ENCODE measurements around the gene GJA5.

Gene GJA5

DNA sequence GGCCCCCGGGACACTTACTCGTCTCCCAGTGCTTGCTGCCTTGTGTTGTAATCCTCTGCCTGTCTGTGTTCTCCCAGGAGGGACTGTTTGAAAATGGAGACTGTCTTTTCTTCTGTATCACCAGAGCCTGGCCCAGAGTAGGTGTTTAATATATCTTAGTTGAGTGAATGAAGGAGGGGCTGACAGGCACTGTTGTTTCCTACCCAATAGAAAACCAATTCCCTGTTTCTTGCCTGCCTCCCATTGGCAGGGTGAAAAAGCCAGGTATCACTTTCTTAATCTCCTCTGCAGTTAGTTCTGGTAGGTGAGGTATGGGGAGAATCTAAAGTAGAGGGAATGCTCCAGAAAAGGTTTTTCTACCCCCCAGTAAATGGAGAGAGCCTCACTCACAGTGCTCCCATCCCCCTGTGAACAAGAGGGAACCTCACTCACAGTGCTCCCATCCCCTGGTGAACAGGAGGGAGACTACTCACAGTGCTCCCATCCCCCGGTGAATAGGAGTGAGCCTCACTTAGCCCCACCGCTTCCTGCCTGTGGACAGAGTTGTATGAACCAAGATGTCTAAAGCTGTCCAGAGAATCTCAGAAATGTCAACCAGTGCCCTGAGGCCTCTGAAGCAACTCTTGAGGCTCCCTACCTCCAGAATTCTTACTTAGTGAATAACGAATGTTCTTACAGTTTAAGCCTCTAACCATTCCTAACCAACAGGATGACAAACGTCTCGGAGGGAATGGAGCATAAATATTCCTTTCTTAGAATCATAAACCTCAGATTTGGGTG is at the start of gene GJA5:
GJA5 (minus strand) TSS at position 122 of the 780 bp plus-strand sequence. CDS start 1,364 bp downstream, outside the sequence.
- no peak for DNase-seq (ENCODE audit: low read depth, low spot score)

GRCh38 chr1:147809236-147809635 is 48.8 kb upstream of the GJA5 start:
- no peak for DNase-seq (ENCODE audit: low read depth, low spot score)

GRCh38 chr1:147808025-147808424 is 47.6 kb upstream of the GJA5 start:
- no peak for DNase-seq (ENCODE audit: low read depth, low spot score)

DNA sequence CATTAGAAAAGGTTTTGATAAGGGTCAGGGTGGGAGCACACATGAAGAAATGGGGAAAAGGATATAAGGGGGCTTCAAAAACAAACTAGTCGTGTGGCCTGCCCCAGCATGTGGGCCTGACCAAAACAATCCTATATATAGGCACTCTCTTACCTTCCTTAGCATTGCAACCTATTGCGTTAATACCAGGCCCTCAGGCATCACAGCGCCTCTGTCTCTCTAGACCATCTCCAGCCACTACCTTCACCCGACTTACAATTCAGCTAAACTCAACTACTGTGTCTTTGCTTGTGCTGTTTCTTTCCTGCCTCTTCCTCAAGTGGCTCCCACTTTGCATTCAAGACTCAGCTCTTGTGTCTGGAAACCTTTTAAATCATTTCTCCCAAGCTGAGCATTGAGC is 47.0 kb upstream of the GJA5 start:
- no peak for DNase-seq (ENCODE audit: low read depth, low spot score)

- DNase-seq (ENCODE audit: low read depth, low spot score) = no peak
Observed at GRCh38 chr1:147804942-147805723, 44.7 kb upstream of the GJA5 start.

- DNase-seq (ENCODE audit: low read depth, low spot score) = no peak
Observed at GRCh38 chr1:147800804-147801203, 40.4 kb upstream of the GJA5 start.

DNA sequence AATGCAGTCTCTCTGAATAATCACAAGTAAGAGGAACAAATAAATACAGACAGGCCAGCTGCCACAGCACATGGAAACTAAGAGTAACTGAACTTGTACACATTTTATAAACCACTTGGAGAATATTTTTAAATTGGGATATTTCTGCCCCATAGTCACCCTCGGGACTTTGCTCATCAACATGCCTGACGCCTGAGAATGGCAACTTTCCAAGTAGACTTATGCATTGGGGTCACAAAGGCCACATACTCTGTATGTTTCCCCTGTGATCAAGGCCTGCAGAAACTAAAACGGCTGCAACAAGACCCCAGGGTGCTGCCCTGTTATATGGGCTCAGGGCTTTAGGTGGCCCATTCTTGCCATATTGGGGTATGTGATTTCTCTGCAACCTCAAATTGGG is 38.3 kb upstream of the GJA5 start:
- no peak for DNase-seq (ENCODE audit: low read depth, low spot score)

GRCh38 chr1:147794570-147794969 is 34.2 kb upstream of the GJA5 start:
- no peak for DNase-seq (ENCODE audit: low read depth, low spot score)

GRCh38 chr1:147791876-147792275 is 31.5 kb upstream of the GJA5 start:
- DNase-seq (ENCODE audit: low read depth, low spot score) = no peak

DNA sequence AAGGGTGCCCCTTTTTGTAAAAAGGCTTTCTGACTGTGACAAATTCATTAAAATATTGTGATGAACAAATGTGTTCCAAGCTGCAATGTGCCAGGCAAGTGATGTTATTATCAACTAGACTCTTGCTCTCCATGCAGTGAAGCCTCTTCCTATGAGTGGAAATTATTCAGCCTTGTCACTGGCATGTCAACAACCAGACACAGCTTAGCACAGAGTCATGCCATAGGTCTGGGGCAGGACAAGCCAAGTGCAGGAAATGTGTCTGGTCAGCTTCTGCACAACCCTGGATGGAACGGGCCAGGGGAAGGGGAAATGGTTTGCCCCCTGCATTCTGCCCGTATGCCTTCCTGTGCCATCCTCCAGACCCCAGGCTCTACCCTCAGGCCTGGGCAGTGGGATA is 27.4 kb upstream of the GJA5 start:
- no peak for DNase-seq (ENCODE audit: low read depth, low spot score)

DNA sequence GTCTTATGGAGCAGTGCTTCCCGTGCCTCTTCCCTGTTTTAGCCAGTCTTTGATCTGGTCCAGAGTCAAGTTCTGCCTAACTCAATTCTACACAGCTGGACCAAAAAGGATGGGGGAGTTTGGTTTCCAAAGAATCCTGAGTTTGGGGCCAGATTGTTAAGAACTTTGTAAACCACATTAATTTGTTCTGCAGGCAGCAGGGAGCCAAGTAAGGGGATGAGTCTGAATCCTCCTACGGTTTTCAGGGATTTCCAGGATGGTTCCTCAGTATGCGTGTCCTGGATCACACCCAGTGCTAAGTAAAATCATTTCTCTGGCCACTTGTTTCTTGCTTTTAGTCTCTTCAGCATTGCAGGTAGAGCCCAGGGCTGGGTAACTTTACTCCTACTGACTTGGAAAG is 26.1 kb upstream of the GJA5 start:
- DNase-seq (ENCODE audit: low read depth, low spot score) = no peak

- no peak for DNase-seq (ENCODE audit: low read depth, low spot score)
Observed at GRCh38 chr1:147785794-147786506, 25.5 kb upstream of the GJA5 start.

- no peak for DNase-seq (ENCODE audit: low read depth, low spot score)
Observed at GRCh38 chr1:147784941-147785340, 24.5 kb upstream of the GJA5 start.

DNA sequence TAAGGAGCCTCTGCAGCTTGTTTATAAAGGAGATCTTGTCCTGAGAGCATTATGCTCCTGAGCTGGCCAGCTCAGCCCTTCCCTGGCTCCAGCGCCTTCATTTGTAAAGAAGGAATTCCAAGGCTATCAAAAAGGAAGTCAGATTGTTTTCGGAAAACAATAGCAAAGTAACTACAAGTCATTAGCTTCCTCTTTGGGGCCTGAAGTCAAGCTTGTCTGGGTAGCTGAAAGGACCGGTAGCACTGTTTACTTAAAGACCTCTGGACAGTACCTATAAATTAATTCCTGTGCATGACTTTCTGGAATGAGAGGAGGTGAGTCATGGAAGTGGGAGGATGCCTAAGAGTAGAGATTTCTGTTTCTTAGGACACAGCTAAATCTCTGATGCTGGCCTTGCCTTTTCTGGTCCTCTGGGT is 20.7 kb upstream of the GJA5 start:
- no peak for DNase-seq (ENCODE audit: low read depth, low spot score)

DNA sequence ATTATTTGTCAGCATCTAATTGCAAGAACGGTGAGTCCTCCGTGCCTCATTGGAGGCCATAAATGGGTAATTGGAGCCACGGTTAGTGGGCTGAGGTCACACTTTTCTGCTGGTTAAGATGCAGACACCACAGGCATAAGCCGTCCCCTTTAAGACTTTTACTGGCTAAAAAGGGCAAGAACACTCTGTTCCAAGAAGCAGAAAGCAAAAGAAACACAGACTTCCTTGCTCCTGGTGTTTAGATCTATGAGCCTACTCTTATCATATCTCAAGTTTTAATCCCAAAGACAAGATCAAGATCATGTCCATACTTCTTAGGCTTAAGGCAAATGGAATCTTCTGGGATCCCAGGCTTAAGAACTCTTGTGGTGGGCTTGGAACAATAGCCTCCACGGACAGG is 17.3 kb upstream of the GJA5 start:
- no peak for DNase-seq (ENCODE audit: low read depth, low spot score)

DNA sequence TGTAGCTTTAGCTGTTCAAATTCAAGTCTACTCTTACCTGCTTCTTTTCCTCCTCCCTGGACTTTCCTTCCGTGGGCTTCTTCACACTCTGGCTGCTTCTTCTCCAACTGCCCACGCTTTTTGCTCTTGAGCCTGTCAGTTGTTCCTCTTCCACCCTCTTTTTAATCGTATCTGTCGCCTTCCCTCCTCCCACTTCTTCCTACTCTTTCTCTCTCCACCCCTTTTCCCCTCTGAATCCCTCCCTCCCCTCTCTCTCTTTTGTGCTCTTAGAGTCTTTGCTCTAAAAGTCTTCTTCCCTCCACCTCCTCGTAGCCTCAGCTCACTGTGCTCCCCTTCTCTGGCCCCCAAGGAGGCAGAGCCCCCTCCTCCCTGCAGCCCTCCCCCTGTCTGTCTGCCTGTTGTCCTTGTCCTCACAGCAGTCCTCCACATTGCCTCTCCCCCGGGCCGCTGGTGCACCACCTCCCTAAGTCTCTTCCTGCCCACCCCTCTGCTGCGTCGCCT is 12.9 kb upstream of the GJA5 start:
- no peak for DNase-seq (ENCODE audit: low read depth, low spot score)

DNA sequence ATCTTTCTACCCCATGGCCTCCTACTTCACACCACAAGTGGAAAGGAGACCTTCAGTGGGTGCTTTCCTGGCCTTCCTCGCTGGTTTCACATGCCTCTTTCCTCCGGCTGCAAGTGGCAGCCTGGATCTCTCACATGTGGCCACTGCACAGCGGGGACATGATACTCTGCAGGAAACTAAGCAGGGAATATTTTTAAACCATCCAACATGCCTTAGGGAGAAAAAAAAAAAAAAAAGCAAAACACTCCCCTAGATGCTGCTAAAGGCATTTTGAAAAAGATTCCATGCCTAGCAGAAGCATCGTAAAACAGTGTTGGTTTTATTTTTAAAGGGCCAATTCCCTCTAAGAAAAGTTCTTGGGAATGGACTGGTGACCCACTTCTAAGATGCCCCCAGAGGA is 12.2 kb upstream of the GJA5 start:
- DNase-seq (ENCODE audit: low read depth, low spot score) = no peak

DNA sequence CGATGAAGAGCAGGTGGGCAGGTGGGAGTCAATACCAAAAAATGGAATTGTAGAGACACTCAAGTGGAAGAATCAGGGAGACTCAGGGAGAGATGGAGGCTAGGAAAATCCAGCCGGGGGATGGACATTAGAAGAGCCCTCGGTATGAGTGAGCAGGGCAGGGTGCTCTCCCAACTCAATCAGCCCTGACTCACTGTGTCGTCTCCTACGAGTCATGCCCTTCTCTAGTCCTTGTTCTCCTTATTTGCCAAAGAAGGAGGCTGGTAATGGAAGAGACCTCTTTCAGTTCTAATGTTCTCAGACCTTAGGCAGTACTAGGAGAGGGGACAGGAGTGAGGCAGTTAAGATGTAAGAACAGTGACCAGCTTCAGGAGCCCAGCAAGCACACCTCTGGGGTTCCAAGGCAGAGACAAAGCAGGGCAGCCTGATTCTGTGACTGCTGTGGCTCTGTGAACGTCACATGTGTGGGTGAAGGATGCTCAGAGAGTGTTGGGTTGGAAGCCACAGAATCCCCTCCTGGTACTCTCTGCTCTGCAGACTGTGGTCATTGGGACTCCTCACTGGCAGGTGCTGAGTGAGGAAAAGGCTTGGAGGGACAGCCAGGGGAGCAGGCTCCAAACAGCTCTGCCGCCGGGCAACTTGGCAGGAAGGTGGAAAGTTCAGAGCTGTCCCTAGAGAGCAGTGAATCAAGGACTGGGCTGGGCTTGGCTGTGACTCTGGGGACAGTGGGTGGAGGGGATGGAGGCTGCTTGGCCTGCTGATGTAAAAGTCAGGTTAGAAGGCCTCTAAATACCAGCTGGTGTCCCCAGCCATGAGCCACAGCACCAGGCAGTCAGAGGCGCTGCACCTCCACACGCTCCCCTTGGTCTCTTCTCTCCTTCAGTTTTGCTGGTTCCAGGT is 11.1 kb upstream of the GJA5 start:
- no peak for DNase-seq (ENCODE audit: low read depth, low spot score)

DNA sequence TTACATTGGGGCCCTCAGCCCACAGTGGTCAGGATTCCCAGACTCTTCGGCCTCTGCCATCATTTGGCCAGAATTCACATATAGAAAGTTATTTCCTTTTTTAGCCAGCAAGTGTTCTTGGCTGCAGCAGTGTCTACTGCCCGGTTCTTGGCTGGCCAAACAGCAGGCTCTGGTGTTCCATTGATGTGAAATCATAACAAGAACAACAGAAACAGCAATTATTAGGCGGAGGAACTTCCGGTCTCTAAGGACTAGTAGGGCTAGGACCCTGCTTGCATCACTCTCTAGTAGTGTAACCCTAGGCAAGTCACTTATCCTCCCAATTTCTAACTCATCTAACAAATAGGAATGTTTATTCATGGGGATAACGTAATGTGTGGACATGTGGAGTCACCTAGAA is 8.7 kb upstream of the GJA5 start:
- DNase-seq (ENCODE audit: low read depth, low spot score) = no peak

- no peak for DNase-seq (ENCODE audit: low read depth, low spot score)
Observed at GRCh38 chr1:147768582-147768981, 8.2 kb upstream of the GJA5 start.

- no peak for DNase-seq (ENCODE audit: low read depth, low spot score)
Observed at GRCh38 chr1:147768101-147768500, 7.7 kb upstream of the GJA5 start.
